HG03432 (cell line): ENCODE measurements around the gene RPL10A.

Experiments
- ATAC-seq: cut with Tn5 transposase; IDR thresholded peaks from one replicate; pipeline ENCODE4 v1.9.1; 2021; ENCODE audit warnings: mild to moderate bottlenecking, moderate library complexity; ENCODE audit not compliant: unreplicated experiment

Gene RPL10A

DNA sequence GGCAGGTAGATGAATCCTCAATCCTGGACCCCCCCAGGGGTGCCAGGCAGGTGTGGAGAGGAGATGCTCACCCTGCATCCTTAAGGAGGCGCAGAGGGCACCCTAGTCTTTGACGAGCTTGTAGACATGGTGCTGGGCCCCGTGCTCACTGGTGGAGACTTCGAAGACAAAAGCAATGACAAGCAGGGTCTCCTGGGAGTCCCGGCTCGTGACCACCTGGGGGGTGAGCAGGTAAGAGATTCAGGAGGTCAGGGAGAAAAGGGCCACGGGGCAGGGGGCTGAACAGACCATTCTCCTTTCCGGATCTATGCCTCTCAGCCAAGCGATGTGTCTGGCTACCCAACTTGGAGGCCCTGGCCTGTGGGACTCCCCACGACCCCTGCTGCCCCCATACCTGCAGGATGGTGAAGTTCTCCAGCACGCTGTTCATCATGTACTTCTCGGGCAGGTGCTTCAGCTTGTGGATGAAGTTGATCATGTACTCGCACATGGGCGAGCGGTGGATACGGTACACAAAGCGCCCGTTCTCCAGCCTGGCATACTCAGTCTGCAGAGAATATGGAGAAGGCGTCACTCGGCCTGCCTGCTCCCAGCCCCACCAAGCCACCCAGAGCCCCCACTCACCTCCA is 6.9 kb downstream of the RPL10A start:
- ATAC-seq: no peak

DNA sequence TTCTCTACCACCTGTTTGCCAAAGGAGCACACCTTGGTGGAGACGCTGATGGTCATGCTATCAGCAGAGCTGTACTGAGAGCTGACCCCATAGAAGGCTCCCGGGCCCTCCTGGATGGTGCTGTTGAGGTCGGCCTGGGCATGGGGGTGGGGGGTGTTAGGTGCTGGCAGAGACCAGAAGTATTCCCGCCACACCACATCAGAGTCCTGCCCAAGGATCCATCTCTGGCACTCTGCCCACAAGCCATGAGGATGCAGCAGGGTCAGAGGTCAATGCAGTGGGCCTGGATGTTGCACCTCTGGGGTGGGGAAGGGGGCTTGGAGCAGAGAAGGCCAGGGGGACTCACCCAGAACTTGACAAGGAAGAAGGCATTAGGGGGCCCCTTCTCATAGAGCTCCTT is 7.4 kb downstream of the RPL10A start:
- no peak for ATAC-seq

DNA sequence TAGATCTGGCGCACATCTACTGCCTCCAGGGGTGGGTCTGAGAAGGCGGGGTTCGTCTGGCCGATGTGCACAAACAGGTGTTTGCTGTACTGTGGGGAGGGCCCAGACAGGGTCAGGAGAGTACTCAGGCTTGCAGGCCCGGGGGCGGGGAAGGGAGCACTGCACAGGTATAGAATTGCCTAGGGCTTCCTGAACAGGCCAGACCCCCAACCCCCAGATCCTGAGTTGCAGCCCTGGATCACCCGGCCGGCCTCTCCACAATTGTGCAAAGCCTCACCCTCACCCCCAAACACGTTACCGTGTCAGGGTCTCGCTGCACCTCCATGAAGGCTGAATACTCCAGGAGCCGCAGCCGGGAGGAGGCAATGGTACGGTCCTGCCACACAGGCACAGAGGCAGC is 7.8 kb downstream of the RPL10A start:
- ATAC-seq: no peak

DNA sequence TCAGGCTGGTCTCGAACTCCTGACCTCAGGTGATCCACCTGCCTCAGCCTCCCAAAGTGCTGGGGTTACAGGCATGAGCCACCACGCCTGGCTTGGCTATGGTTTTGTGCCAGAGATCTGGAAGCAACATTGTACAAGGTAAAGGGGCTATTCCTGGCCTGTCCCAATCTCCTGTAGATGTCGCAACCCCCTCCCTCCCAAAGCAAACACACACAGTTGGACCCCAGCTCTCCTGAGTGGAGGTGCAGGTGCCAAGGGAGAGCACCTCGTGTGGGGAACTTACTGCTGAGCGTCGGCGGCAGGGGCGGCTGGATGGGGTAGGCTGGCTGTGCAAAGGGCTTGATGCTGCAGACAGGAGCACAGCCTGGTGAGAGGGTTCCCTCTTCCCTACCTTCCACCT is 8.8 kb downstream of the RPL10A start:
- no peak for ATAC-seq

DNA sequence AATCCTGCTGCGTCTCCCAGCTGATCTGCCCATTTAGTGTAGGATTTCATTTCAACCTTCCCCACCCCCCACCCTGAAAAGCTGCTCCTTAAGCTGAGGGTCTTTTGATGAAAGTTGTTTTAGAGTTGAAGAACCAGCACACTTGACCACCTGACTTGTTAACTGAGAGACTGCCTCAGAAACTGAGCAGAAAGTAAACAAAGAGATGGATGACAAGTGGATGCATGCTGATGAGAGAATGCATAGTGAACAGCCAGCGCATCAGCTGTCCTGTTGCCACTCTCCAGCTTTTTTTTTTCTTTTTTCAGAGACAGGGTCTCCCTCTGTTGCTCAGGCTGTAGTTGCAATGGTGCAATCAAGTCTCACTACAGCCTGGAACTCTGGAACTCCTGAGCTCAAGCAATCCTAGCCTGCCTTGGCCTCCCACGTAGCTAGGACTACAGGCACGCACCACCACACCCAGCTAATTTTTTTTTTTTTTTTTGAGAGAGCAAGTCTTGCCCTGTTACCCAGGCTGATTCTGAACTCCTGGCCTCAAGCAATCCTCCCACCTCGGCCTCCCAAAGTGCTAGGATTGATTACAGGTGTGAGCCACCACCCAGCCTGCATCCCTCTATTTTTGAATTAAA is 9.5 kb downstream of the RPL10A start:
- ATAC-seq: no peak

DNA sequence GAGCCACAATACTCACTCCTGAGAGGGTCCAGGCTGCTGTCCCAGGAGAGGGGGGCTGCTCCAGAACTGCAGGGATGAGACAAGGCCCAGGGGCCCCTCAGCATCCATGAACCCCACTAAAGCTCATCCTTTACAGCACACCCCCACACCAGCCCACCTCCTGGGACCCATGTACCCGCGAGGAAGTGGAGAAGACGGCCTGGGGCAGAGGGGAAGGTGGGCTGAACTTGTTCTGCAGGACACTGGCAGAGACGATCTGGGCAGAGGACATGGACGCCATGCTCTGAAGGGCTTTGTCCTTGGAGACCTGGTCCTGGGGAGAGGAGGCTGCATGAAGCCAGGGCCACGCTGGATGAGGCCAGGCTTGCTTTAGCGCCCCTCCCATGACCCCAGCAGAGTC is 10.1 kb downstream of the RPL10A start:
- ATAC-seq: no peak

DNA sequence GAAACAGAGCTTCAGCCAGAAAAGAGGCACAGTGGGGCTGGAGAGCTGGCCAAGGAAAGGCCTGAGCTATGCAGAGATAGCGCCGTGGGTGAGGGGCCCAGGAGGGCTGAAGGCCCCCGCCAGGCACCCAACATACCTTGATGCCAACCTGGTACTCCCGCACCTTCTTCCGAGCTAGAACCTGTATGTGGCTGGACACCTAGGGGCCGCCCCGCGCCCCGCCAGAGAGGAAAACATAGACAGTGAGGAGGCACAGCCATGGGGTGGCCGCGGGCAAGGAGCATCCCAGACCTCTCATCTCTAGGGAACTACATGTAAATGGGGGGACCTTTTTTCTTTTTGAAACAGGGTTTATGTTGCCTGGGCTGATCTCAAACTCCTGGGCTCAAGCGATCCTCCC is 12.0 kb downstream of the RPL10A start:
- no peak for ATAC-seq

DNA sequence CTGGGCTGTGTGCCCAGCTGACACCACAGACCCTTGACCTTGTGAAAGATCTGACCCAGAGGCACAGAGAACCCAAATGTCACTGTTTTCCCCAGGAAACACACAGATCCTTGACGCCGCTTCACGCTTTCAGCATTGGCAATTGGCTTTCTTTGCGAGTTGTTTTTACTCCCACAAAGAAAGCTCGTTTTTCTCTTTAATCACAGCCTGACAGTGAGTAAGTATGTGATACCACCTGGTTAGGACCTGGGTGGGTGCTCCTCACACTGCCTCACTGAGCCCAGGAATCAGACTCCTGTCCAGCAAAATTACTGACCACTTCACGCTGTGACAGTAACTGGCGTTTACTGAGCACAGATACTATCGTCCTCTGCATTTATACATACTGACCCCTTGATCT is 13.0 kb downstream of the RPL10A start:
- ATAC-seq: no peak

DNA sequence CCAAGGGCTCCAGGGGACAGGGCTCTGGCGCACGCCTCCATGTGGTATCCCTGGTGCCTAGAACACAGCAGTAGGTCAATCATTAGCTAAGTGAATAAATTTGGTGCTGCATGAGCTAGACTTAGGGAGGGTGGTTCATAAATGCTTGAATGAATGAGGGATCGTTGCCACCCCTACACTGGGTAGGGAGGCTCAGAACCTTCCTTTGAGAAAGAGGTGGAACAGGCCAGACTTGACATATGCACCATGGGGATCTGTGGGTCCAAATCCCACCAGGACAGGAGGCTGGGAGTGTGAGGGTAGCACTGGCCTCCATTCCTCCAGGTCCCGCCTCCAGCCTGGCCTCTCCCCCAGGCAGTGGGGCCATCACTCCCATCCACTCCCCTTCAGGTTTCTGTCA is 14.9 kb downstream of the RPL10A start:
- no peak for ATAC-seq

DNA sequence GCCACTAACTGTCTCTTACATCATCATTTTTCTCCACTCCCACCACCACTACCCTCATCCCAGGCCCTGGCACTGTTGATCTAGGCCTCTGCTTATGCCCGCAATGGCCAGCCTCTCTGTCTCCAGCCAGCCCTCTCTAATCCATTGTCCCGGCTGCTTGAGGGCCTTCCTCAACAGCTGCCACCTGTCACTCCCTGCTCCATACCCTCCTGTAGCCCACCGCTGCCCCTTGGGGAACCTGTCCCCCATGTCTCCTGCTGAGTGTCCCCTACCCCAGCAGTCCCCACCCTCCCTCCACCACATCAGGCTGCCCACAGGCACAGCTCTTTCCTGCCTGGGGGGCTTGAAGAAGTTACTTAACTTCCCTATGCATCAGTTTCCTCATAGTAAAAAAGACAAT is 15.3 kb downstream of the RPL10A start:
- ATAC-seq: no peak

DNA sequence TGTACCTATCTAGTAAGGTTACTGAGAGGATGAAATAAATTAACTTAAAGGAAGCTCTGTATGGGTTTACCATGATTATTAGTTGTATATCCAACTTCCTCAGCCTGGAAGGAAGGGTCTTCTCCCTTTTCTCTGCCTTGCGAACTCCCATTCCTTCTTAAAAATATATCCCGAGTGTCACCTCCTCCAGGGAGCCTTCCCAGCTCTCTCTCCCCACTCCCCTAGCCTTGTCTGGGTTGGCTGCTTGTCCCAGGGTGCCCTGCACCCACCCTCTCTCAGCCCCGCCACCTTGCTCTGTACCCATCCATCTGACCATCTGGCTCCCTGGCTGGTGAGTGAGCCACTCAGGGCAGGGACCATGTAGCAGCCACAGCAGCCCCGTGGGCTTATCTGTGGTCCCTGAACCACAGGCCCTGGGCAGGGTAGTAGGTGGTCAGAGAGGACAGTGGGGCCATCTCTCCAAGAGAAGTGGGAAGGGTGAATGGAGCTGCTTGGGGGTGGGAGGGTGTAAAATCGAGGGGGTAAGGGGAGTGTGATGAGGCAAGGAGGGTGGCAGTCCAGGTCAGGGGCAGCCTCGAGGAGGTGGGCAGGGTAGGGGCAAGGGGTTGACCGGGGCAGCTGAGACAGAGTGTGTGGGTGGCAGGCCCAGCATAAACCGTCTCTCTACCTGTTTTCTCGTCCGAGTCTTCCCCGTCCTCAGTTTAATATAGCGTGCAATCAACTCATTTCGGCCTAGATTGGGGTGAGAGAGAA is 15.9 kb downstream of the RPL10A start:
- no peak for ATAC-seq

DNA sequence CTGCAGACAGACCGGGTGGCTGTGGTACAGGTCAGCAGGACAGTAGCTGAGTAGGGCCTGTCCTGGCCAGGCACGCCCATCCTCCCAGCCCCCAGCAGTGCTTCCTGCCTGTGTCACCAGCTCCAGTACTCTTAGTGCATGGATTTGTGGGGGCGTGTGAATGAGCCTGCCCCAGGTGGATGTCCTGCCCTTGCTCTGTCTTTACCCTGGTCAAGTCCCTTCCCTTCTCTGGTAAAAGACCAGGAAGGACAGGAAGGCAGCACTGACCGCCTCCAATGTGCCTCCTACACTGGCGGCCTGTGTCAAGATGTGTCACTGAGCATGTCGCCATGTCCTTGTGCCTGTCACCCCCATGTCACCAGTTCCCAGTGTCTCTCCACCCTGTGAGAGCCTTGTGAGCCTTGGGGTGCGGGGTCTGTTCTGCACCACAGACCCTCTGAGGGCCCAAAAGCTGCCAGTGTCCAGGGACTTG is 16.8 kb downstream of the RPL10A start:
- ATAC-seq: no peak

DNA sequence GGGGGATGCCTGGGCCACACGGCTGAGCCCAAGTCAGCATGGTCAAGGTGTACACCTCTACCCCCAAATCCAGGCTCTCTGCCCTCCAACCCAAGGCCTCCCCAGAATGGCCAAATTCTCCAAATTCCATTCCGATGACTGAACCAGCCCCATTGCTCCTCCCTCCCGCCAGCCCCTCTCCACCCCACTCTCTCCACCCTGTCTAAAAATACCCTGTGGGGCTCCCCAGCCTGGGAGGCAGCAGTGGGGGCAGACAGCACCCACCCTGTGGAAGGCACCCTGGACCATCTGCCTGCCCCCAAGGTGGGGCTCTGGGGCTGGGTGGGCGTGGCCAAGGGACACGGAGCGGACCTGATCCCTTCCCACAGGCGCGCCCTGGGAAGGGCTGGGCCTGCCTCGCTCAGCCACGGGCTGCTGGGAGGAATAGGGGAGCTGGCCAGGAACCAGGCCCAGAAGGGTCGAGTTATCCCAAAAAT is 17.2 kb downstream of the RPL10A start:
- ATAC-seq: no peak

DNA sequence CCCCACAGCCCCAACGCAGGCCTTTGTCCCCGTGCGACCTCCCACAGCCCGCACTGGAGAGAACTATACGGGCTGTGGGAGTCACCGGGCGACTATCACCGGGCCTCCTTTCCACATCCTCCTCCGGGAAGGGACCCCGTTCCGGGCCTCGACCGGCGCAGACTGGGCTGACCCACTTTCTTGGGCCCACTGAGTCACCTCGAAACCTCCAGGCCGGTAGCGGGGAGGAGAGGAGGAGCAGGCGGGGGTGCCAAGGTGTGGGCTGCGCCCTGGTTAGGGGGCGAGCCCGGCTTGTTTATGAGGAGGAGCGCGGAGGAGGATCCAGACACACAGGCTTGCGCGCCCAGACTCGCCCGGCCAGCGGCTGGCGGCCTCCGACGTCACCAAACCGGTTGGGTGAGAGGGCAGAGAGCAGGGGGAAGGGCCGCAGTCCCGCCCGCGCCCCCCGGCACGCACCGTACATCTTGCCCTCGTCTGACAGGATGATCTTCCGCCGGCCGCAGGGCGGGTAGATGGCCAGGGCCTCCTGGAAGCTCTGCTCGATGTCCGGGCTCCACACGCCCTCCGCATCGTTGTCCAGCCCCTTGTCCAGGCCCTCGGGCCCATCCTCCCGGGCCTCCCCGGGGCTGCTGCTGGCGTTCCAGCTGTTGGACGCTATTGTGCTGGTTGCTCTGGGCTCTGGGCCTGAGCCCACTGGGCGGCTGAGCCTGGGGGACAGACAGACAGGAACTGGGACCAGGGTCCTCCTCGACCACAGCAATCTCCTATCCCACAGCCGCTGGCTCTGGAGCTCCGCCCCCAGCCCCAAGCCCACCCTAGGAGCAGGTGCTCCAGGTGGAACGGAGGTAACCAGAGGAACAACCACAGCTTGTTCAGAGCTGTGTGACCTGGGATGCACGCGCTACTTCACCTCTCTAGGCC is 18.1 kb downstream of the RPL10A start:
- ATAC-seq: no peak

DNA sequence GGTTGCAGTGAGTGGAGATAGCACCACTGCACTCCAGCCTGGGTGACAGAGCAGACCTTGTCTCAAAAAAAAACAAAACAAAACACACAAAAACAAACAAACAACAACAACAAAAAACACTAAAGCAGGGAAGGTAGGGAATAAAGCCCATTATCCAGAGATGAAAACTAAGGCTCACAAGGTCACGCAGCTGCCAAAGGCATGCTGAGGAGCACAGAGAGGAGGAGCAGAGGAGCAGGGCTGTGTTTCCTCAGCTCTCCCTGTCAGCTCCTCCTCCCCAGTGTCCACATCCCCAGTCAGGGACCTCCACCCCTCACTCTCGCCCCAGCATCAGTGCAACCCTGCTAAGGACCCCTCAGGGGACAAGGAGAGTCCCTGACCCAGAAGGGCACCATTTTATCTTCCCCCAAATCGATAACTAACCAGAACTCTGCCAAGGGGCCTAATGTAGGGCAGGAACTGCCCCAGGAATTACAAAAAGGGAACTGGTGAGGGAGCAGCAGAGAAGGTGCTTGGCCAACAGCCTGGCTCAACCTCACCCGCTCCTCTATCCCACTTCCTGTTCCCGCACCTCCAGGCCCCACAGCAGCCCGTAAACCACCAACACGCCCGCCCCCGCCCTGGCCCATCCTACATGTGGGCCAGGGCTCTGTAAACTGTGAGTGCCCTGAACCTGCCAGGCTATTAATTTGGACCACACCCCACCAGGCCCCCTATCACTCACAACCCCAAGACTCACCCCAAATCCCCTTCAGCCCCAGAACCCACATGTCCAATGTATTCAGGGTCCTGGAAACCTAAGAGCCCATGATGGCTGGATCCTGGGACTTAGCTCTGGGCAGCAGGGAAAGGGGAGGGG is 19.7 kb downstream of the RPL10A start:
- no peak for ATAC-seq

DNA sequence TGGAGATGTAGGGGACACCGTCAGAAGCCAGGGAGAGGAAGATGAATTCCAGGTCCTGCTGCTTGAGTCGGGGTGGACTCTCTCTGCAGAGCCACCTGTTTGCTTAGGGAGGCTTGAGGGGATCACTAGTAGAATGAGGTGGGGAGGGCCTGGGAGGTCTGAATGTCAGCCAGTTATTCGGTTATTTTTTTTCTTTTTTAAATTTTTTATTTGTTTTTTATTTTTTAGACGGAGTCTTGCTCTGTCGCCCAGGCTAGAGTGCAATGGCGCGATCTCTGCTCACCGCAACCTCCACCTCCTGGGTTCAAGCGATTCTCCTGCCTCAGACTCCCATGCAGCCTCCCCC is 20.3 kb downstream of the RPL10A start:
- no peak for ATAC-seq

DNA sequence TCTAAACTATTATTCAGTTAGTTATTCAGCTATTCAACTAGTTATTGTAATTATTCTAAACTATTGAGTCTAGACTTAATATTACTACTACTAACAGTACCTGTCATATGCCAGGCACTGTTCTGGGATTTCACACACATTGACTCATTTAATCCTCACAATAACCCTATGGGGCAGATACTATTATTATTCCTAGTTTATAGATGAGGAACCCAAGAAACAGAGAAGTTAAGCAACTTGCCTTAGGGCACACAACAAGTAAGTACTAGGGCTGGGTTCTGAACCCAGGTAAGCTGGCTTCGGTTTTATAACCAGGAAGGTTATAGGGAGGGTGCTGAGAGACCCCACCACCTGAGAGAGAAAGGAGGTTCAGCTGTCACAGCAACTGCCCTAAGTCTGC is 20.9 kb downstream of the RPL10A start:
- no peak for ATAC-seq

DNA sequence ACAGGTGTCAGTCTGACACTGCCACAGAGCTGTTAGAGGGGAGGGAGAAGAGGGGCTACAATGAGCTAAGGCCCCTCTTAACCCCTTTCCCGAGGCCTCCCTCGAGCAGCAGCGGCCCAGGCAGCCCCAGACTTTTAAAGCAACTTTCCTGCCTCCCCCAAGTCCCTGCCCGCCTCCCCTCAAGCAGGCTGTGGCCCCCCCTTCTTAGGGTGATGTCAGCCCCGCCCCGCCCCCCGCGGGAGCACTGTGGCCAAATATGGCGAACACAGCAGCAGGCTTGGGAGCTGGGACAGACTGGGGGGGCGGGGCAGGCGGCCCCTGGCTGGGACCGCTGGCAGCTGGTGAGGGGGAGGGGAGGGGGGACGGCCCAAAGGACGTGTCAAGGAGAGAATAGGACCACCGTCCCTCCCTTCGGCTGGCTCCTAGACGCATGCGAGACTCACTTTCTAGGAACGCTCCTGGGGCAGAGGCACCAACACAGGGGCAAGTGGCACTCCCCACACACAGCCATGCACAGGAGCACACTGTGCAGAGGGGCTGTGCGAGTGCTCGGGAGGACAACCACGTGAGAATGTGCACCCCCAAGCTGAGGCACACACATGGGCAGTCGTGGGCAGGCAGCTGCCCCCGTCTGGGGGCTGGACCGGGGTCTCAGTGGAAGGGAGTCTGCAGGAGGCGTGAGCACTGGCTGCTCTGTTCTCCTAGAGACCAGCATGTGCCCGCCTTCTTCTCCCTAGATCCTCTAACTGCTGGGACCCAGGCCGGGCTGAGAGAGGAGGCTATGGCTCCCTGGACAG is 22.0 kb downstream of the RPL10A start:
- no peak for ATAC-seq

DNA sequence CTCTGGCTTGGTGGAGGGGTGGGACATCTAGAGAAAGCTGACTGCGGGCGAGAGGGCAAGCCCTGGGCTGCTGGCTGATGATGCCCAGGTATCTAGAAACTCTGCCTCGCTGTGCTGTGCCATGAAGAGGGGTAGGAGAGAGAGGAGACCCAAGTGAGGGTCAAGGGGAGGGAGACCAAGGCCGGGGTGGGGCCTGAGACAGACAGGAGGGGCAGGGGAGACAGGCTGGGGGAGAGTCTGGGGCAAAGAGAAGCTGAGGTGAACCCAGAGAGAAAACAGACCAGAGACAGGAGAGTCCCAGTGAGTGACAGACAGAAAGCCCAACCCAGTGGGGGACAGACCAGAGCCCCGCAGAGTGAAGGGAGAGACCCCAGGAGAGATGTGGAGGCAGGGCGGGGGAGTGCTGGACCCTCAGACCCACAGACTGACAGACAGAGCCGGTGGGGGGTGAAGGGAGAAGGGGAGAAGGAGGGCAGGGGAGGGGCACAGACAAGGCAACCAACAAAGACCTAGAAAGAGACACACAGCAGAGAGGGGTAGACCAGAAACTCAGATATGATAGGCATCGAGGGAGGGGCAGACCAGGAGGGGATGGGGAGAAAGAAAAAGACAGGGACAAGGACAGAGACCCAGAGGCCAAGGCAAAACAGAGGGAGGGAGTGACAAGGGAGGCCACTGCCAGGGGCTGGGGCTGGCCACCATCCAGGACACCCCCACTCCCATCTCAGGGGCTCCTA is 22.8 kb downstream of the RPL10A start:
- ATAC-seq: no peak
